ENCODE results near the gene LRRFIP1.

- TF ChIP-seq CTCF (IDR thresholded peaks at IDR 0.05 in 8 of 11, conservative IDR thresholded peaks at IDR 0.05 in 3 of 11) (no peak), POLR2A (IDR thresholded peaks at IDR 0.05) (no peak)
Measured at GRCh38 chr2:237708961-237709360, 81.6 kb downstream of the LRRFIP1 start.

All from spleen (tissue), 7 donors.